HG03159 (cell line): ENCODE results near the gene KLHL25.

Experiments
- ATAC-seq: cut with Tn5 transposase; IDR thresholded peaks from one replicate; pipeline ENCODE4 v1.9.1; 2021; ENCODE audit warnings: mild to moderate bottlenecking, moderate library complexity; ENCODE audit not compliant: unreplicated experiment

KLHL25 gene

GRCh38 chr15:85762039-85762755 is 32.5 kb downstream of the KLHL25 start:
- no peak for ATAC-seq

- ATAC-seq, result no peak
Measured at GRCh38 chr15:85761635-85762034, 33.1 kb downstream of the KLHL25 start.

GRCh38 chr15:85760531-85761371 is 34.0 kb downstream of the KLHL25 start:
- no peak for ATAC-seq

- ATAC-seq, result no peak
Measured at GRCh38 chr15:85760049-85760448, 34.7 kb downstream of the KLHL25 start.

- ATAC-seq, result no peak
Measured at GRCh38 chr15:85759376-85759775, 35.3 kb downstream of the KLHL25 start.

- no peak for ATAC-seq
Measured at GRCh38 chr15:85758655-85758978, 36.1 kb downstream of the KLHL25 start.

GRCh38 chr15:85757939-85758654 is 36.6 kb downstream of the KLHL25 start:
- no peak for ATAC-seq

- no peak for ATAC-seq
Measured at GRCh38 chr15:85757073-85757938, 37.4 kb downstream of the KLHL25 start.

- no peak for ATAC-seq
Measured at GRCh38 chr15:85756411-85757072, 38.2 kb downstream of the KLHL25 start.

- no peak for ATAC-seq
Measured at GRCh38 chr15:85755942-85756341, 38.8 kb downstream of the KLHL25 start.

GRCh38 chr15:85755471-85755870 is 39.3 kb downstream of the KLHL25 start:
- no peak for ATAC-seq

- ATAC-seq, result no peak
Measured at GRCh38 chr15:85754989-85755388, 39.7 kb downstream of the KLHL25 start.

GRCh38 chr15:85753791-85754452 is 40.8 kb downstream of the KLHL25 start:
- ATAC-seq, result no peak

GRCh38 chr15:85753261-85753660 is 41.5 kb downstream of the KLHL25 start:
- no peak for ATAC-seq

- no peak for ATAC-seq
Measured at GRCh38 chr15:85752491-85752961, 42.2 kb downstream of the KLHL25 start.

GRCh38 chr15:85752124-85752475 is 42.6 kb downstream of the KLHL25 start:
- ATAC-seq, result no peak

- no peak for ATAC-seq
Measured at GRCh38 chr15:85751291-85752123, 43.2 kb downstream of the KLHL25 start.

GRCh38 chr15:85750319-85751290 is 44.1 kb downstream of the KLHL25 start:
- ATAC-seq, result no peak
